ENCODE results near the gene RAB9A. TPM values are rescaled to one million over a fixed set of nuclear protein-coding genes. Genes with fewer than 3 reads are reported as not detected.

Gene RAB9A
- total and polyA plus RNA-seq, 9 of the 15 experiments (the other 6 are each of a cell fraction or from before 2014, with no cell fraction given) = 13.5 to 20.8 (median 17.7) TPM

DNA sequence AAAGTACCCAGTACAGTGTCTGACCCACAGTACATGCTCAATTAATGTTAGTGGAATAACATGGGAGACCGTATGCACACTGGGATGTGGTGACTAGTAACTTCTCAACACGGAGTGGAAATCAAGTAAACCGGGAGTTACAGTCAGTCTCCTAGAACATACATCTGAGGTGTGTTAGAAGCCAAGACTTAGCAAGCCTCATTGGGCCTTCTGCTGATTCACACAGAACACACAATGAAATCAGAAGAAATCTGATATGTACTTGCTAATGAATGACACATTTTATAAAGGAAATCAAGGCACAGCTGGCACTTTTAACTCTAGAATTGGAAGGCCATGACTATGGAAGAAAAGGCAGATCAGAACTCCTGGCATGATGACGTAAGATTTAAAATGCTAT lies 32.4 kb downstream of the RAB9A start (continued):
- TF ChIP-seq TAL1 (IDR thresholded peaks at IDR 0.05) (no peak), ATF7 (IDR thresholded peaks at IDR 0.05) (no peak), ZNF830 (CRISPR knock-in tag; IDR thresholded peaks at IDR 0.05) (no peak)
- TF ChIP-seq, protein P1, sequence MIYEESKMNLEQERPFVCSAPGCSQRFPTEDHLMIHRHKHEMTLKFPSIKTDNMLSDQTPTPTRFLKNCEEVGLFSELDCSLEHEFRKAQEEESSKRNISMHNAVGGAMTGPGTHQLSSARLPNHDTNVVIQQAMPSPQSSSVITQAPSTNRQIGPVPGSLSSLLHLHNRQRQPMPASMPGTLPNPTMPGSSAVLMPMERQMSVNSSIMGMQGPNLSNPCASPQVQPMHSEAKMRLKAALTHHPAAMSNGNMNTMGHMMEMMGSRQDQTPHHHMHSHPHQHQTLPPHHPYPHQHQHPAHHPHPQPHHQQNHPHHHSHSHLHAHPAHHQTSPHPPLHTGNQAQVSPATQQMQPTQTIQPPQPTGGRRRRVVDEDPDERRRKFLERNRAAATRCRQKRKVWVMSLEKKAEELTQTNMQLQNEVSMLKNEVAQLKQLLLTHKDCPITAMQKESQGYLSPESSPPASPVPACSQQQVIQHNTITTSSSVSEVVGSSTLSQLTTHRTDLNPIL (CRISPR knock-in tag; IDR thresholded peaks at IDR 0.05) = no peak
- TF ChIP-seq, protein P2, sequence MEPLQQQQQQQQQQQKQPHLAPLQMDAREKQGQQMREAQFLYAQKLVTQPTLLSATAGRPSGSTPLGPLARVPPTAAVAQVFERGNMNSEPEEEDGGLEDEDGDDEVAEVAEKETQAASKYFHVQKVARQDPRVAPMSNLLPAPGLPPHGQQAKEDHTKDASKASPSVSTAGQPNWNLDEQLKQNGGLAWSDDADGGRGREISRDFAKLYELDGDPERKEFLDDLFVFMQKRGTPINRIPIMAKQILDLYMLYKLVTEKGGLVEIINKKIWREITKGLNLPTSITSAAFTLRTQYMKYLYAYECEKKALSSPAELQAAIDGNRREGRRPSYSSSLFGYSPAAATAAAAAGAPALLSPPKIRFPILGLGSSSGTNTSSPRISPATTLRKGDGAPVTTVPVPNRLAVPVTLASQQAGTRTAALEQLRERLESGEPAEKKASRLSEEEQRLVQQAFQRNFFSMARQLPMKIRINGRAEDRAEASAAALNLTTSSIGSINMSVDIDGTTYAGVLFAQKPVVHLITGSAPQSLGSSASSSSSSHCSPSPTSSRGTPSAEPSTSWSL (CRISPR knock-in tag; IDR thresholded peaks at IDR 0.05; ENCODE audit: borderline replicate concordance) = no peak

DNA sequence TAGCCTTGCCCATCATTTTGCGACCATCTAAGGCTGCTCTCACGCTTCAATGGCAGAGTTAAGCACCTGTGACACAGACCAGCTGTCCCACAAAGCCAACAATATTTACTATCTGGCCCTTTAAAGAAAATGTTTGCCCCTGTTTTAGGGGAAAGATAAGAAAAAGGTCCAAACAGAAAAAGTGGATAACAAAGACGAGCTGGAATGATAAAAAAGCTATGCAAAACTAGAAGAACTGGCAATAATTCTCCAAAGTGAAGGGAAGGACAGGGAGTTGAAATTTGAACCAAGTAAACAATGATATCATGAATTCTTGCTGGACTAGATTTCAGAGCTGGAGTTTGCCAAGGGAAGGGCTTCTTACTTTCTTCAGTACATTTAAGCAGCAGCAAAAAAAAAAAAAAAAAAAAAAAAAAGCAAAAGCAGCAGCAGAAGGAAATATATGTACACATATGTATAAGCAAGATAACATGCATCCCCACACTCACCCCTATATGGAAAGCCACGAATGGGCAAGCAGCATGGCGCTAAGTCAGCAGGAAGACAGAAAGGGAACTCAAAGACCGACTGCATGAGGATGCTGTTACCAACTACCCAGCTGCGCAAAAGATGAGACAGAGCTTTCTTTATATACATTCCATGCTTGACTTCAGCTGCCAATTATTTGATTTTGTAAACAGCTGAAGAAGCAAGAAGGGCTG lies 33.0 kb downstream of the RAB9A start:
- Histone ChIP-seq H3K4me2 (ENCODE audit: insufficient read depth, low read length) (no peak overlapping the region), H3K9me3 (replicated peaks; ENCODE audit: control insufficient read depth, insufficient read depth, low read depth, low read length) (no peaks in the 10 kb centered on the region), H4K20me1 (replicated peaks; ENCODE audit: control insufficient read depth, insufficient read depth, low read length) (0 out of 2 replicates have a peak, but pooled peaks cover 4% of the 10 kb centered on the region), H3K4me3 (no peak overlapping the region), H3K79me2 (ENCODE audit: control insufficient read depth, insufficient read depth, low read length) (peaks cover 34% of the 10 kb centered on the region), H3K9me1 (ENCODE audit: control insufficient read depth, insufficient read depth, low read length) (no peaks in the 10 kb centered on the region), H3K27me3 (ENCODE audit: control insufficient read depth in 2 of 2, insufficient read depth in 2 of 2, low read length in 2 of 2) (no peaks in the 10 kb centered on the region), H3K9ac (ENCODE audit: insufficient read depth in 1 of 2, low read depth in 2 of 2, low read length in 2 of 2) (no peak overlapping the region), H2AFZ (ENCODE audit: low read depth, low read length) (no peak overlapping the region), H3K27ac (ENCODE audit: extremely low read depth, low read depth, low read length) (no peak overlapping the region), H3K4me1 (replicated peaks in 1 of 2; ENCODE audit: control insufficient read depth in 2 of 2, insufficient read depth in 2 of 2, low read length in 2 of 2) (peaks cover 0 to 8% of the 10 kb centered on the region in 2 experiments; a peak in 2 of 5 replicates), H3K36me3 (ENCODE audit: control insufficient read depth, insufficient read depth, low read length) (peaks cover 56% of the 10 kb centered on the region; the same call in 2 of the 3 replicates)
- in situ Hi-C loops (cut with MboI) = no loop called here
- TF ChIP-seq FOXA3 (CRISPR knock-in tag; conservative IDR thresholded peaks at IDR 0.05 in 1 of 2, IDR thresholded peaks at IDR 0.05 in 1 of 2) = 0 out of 4 replicates have a peak, but pooled peaks of 1 of the 2 experiments have one; percentile 18
- peak; percentile 77 for TF ChIP-seq ZNF384 (IDR thresholded peaks at IDR 0.05; ENCODE audit: low read depth, low read length)
- peak; percentile 44; the same call in 1 of the 2 replicates for TF ChIP-seq CBFA2T3 (IDR thresholded peaks at IDR 0.05)
- 0 out of 2 replicates have a peak, but pooled peaks have one; percentile 2 for TF ChIP-seq ZNF316 (IDR thresholded peaks at IDR 0.05)
- no peak for TF ChIP-seq MECOM (CRISPR knock-in tag; IDR thresholded peaks at IDR 0.05)
- BruUV-seq (replicated peaks) = no TSS peak
- no peak for FAIRE-seq
- no peak for DNase-seq (ENCODE audit: extremely low read depth in 1 of 4, low spot score in 3 of 4)
- ChIA-PET POLR2A (interaction anchor here (0.6 to 1.7 kb wide), 6 partner anchors 9 to 470 kb away, joined by 3 to 6 read pairs (median 3); partner anchors contain the start of genes OFD1 and TRAPPC2), CTCF (ENCODE audit: low intra/inter-chr PET ratio) (no interaction called here)
- intact Hi-C loops (cut with micrococcal nuclease) = no loop called here
- ATAC-seq = peak; percentile 63
- 50% methylated on average over 6 of the region's 7 CpGs for WGBS (ENCODE audit: insufficient coverage, low coverage, missing lambda C conversion rate)
